H9 (cell line): Measurements from ENCODE around the gene NCEH1. TPM values are rescaled to one million over a fixed set of nuclear protein-coding genes. Genes with fewer than 3 reads are reported as not detected.

Source experiments
- DNase-seq: peaks from one replicate; pipeline ENCODE4 v3.0.0-alpha.2; 2017
- H2AFZ ChIP-seq: one replicate; pipeline ENCODE4 v1.6.1; 2013; ENCODE audit warnings: mild to moderate bottlenecking, low read length, control low read depth, moderate library complexity
- H2AK5ac ChIP-seq: 2 replicates; pipeline ENCODE4 v1.6.1; 2013; ENCODE audit warnings: low read length, control low read depth, mixed read lengths; ENCODE audit not compliant: insufficient read length
- H2BK120ac ChIP-seq: one replicate; pipeline ENCODE4 v1.6.1; 2013; ENCODE audit warnings: low read depth, mild to moderate bottlenecking, low read length, control low read depth, inconsistent platforms; ENCODE audit not compliant: poor library complexity, severe bottlenecking
- H2BK12ac ChIP-seq: 2 replicates; pipeline ENCODE4 v1.6.1; 2013; ENCODE audit warnings: low read length, control low read depth, mixed read lengths, low read depth; ENCODE audit not compliant: insufficient read length
- H2BK15ac ChIP-seq: 2 replicates; pipeline ENCODE4 v1.6.1; 2013; ENCODE audit warnings: low read depth, low read length, control low read depth
- H2BK20ac ChIP-seq: one replicate; pipeline ENCODE4 v1.6.1; 2013; ENCODE audit warnings: low read depth, mild to moderate bottlenecking, low read length, control low read depth, inconsistent platforms; ENCODE audit not compliant: poor library complexity, severe bottlenecking
- H2BK5ac ChIP-seq: 2 replicates; pipeline ENCODE4 v1.6.1; 2013; ENCODE audit warnings: low read length, control low read depth, mixed read lengths; ENCODE audit not compliant: insufficient read length
- H3K14ac ChIP-seq: 2 replicates; pipeline ENCODE4 v1.6.1; 2013; ENCODE audit warnings: low read length, control low read depth; ENCODE audit not compliant: insufficient read depth
- H3K18ac ChIP-seq: 2 replicates; pipeline ENCODE4 v1.6.1; 2013; ENCODE audit warnings: low read depth, mild to moderate bottlenecking, mixed read lengths, low read length, control low read depth; ENCODE audit not compliant: insufficient read length
- H3K23ac ChIP-seq: 2 replicates; pipeline ENCODE4 v1.6.1; 2013; ENCODE audit warnings: low read length, control low read depth, mixed read lengths, low read depth; ENCODE audit not compliant: insufficient read length
- H3K23me2 ChIP-seq: 2 replicates; pipeline ENCODE4 v1.6.1; 2013; ENCODE audit warnings: low read depth, mild to moderate bottlenecking, mixed read lengths, low read length, control low read depth; ENCODE audit not compliant: insufficient read length, poor library complexity, severe bottlenecking
- H3K27ac ChIP-seq: 2 replicates; pipeline ENCODE4 v1.5.1; 2013; ENCODE audit warnings: low read length, control low read depth, mixed read lengths, low read depth; ENCODE audit not compliant: insufficient read length
- H3K27me3 ChIP-seq: 2 replicates; pipeline ENCODE4 v1.6.1; 2013; ENCODE audit warnings: low read length, control low read depth, inconsistent platforms; ENCODE audit not compliant: insufficient read depth
- H3K4ac ChIP-seq: 2 replicates; pipeline ENCODE4 v1.6.1; 2013; ENCODE audit warnings: low read depth, mild to moderate bottlenecking, control low read depth, inconsistent platforms, low read length, moderate library complexity
- H3K4me1 ChIP-seq: 2 replicates; pipeline ENCODE4 v1.6.1; 2013; ENCODE audit warnings: low read length, control low read depth, inconsistent platforms; ENCODE audit not compliant: insufficient read depth
- H3K4me2 ChIP-seq: 2 replicates; pipeline ENCODE4 v1.6.1; 2013; ENCODE audit warnings: low read length, control low read depth, mixed read lengths; ENCODE audit not compliant: insufficient read length, insufficient read depth
- H3K56ac ChIP-seq: 2 replicates; pipeline ENCODE4 v1.6.1; 2013; ENCODE audit warnings: low read depth, mild to moderate bottlenecking, mixed read lengths, low read length, control low read depth; ENCODE audit not compliant: insufficient read length
- H3K79me1 ChIP-seq: 2 replicates; pipeline ENCODE4 v1.6.1; 2013; ENCODE audit warnings: low read depth, mild to moderate bottlenecking, moderate library complexity, low read length, control low read depth, inconsistent platforms; ENCODE audit not compliant: insufficient read depth, poor library complexity, severe bottlenecking
- H3K79me2 ChIP-seq: 2 replicates; pipeline ENCODE4 v1.6.1; 2013; ENCODE audit warnings: low read length, control low read depth, inconsistent platforms; ENCODE audit not compliant: insufficient read depth
- H3K9ac ChIP-seq: 2 replicates; pipeline ENCODE4 v1.6.1; 2013; ENCODE audit warnings: low read length, control low read depth, mixed read lengths; ENCODE audit not compliant: insufficient read length; ENCODE audit errors: extremely low read depth
- H3K9me3 ChIP-seq: one replicate; pipeline ENCODE4 v1.6.1; 2013; ENCODE audit warnings: low read depth, low read length, inconsistent platforms; ENCODE audit not compliant: control insufficient read depth
- H3T11ph ChIP-seq: one replicate; pipeline ENCODE4 v1.6.1; 2013; ENCODE audit warnings: mild to moderate bottlenecking, low read length, control low read depth, inconsistent platforms
- H4K20me1 ChIP-seq: one replicate; pipeline ENCODE4 v1.6.1; 2013; ENCODE audit not compliant: control insufficient read depth, insufficient read length, insufficient read depth
- H4K5ac ChIP-seq: 2 replicates; pipeline ENCODE4 v1.6.1; 2013; ENCODE audit warnings: low read depth, mild to moderate bottlenecking, mixed read lengths, low read length, control low read depth; ENCODE audit not compliant: insufficient read length
- H4K8ac ChIP-seq: replicated peaks from 2 replicates; pipeline ENCODE4 v1.6.1; 2013; ENCODE audit warnings: low read length, control low read depth, mixed read lengths, low read depth; ENCODE audit not compliant: insufficient read length
- H4K91ac ChIP-seq: 2 replicates; pipeline ENCODE4 v1.6.1; 2013; ENCODE audit warnings: low read depth, mild to moderate bottlenecking, moderate library complexity, mixed read lengths, low read length, control low read depth; ENCODE audit not compliant: insufficient read length
- H3K27ac Mint-ChIP-seq, 3 experiments: 2 replicates in 2 of 3; 3 replicates in 1 of 3; pipeline ENCODE4 v1.8.0; 2020 to 2021; ENCODE audit warnings: mixed read lengths in 3 of 3, mild to moderate bottlenecking in 1 of 3, moderate library complexity in 1 of 3
- H3K27me3 Mint-ChIP-seq: 2 replicates; pipeline ENCODE4 v1.8.0; 2021; ENCODE audit warnings: low read depth, mild to moderate bottlenecking, moderate library complexity, mixed read lengths
- H3K36me3 Mint-ChIP-seq, 3 experiments: 2 replicates in 2 of 3; 3 replicates in 1 of 3; pipeline ENCODE4 v1.8.0; 2020 to 2021; ENCODE audit warnings: low read depth in 3 of 3, mixed read lengths in 3 of 3; ENCODE audit not compliant: insufficient read depth in 1 of 3
- H3K4me1 Mint-ChIP-seq, 2 experiments: 2 replicates each; pipeline ENCODE4 v1.8.0; 2020; ENCODE audit warnings: mixed read lengths in 2 of 2
- H3K4me3 Mint-ChIP-seq, 2 experiments: 2 replicates in 1 of 2; 3 replicates in 1 of 2; pipeline ENCODE4 v1.8.0; 2020 to 2021; ENCODE audit warnings: mild to moderate bottlenecking in 2 of 2, mixed read lengths in 2 of 2, moderate library complexity in 1 of 2
- H3K9me3 Mint-ChIP-seq, 2 experiments: 2 replicates in 1 of 2; 3 replicates in 1 of 2; pipeline ENCODE4 v1.8.0; 2020; ENCODE audit warnings: mild to moderate bottlenecking in 2 of 2, mixed read lengths in 2 of 2, moderate library complexity in 1 of 2
- WGBS: extraction: QIAGEN DNeasy Blood & Tissue Kit; methylation state at CpG from one replicate; pipeline ENCODE4 v1.1.7; 2013; ENCODE audit warnings: missing lambda C conversion rate, low lambda C conversion rate, mixed read lengths; ENCODE audit not compliant: insufficient read length; ENCODE audit errors: extremely low coverage; 5-methylcytosine and 5-hydroxymethylcytosine counted together
- total RNA-seq: library from RNA; stranded (reverse); gene quantifications from 2 replicates; pipeline ENCODE4 v1.2.1, GENCODE V29; 2021
- TF ChIP-seq, protein P1 (sequence below): fragments of 200-600 bp; sonication (generic); conservative IDR thresholded peaks from 3 replicates; pipeline ENCODE4 v1.8.0; 2021; ENCODE audit warnings: antibody characterized with exemption, mild to moderate bottlenecking

The NCEH1 gene
- total RNA-seq, 1 experiment from 2014 or later = 2.3 TPM

DNA sequence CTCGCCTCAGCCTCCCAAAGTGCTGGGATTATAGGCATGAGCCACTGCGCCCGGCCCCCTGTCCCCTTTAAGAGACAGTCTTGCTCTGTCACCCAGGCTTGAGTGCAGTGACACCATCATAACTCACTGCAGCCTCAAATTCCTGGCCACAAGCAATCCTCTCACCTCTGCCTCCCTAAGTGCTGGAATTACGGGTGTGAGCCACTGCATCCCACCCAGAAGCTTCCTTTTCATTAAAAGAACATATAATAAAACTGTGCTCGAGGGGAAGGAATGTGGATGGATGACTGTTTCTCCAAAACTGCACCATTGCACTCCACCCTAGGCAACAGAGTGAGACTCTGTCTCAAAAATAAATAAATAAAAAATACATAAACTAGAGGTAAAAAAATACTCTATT lies 70.1 kb downstream of the NCEH1 start:
- no peaks in the 10 kb centered on the region for H3K4me1 Mint-ChIP-seq

More for the DNA sequence above, 70.1 kb downstream of the NCEH1 start:
- no peak overlapping the region for H3K4me2 ChIP-seq
- no peak overlapping the region for H3K4me3 Mint-ChIP-seq
- no peaks in the 10 kb centered on the region for H3K79me1 ChIP-seq
- H2BK12ac ChIP-seq = no peak overlapping the region
- H2BK20ac ChIP-seq = no peak overlapping the region
- H3K27me3 ChIP-seq = no peaks in the 10 kb centered on the region
- H4K8ac ChIP-seq = no peak overlapping the region
- H3T11ph ChIP-seq = no peak overlapping the region
- no peak overlapping the region for H2AFZ ChIP-seq
- no peaks in the 10 kb centered on the region for H3K79me2 ChIP-seq
- no peaks in the 10 kb centered on the region for H3K9me3 ChIP-seq
- no peaks in the 10 kb centered on the region for H3K23me2 ChIP-seq
- no peak overlapping the region for H2AK5ac ChIP-seq
- no peak overlapping the region for H4K91ac ChIP-seq
- no peaks in the 10 kb centered on the region for H3K9me3 Mint-ChIP-seq
- H2BK120ac ChIP-seq = no peak overlapping the region
- no peak overlapping the region for H2BK15ac ChIP-seq
- H3K18ac ChIP-seq = no peak overlapping the region
- H3K9ac ChIP-seq = no peak overlapping the region
- peaks cover 0 to 2% (median 1%) of the 10 kb centered on the region in 3 experiments; a peak in 3 of 7 replicates for H3K36me3 Mint-ChIP-seq
- H3K4me1 ChIP-seq = no peaks in the 10 kb centered on the region
- H3K27ac Mint-ChIP-seq = no peak overlapping the region
- no peak overlapping the region for H2BK5ac ChIP-seq
- no peak overlapping the region for H4K5ac ChIP-seq
- no peaks in the 10 kb centered on the region for H3K27me3 Mint-ChIP-seq
- H4K20me1 ChIP-seq = no peaks in the 10 kb centered on the region
- no CpG with 5 or more reads among the region's 5 CpGs for WGBS
- H3K23ac ChIP-seq = no peak overlapping the region
- no peak overlapping the region for H3K14ac ChIP-seq
- H3K4ac ChIP-seq = no peak overlapping the region
- no peak overlapping the region for H3K56ac ChIP-seq
- no peak overlapping the region for H3K27ac ChIP-seq
- TF ChIP-seq, protein P1, sequence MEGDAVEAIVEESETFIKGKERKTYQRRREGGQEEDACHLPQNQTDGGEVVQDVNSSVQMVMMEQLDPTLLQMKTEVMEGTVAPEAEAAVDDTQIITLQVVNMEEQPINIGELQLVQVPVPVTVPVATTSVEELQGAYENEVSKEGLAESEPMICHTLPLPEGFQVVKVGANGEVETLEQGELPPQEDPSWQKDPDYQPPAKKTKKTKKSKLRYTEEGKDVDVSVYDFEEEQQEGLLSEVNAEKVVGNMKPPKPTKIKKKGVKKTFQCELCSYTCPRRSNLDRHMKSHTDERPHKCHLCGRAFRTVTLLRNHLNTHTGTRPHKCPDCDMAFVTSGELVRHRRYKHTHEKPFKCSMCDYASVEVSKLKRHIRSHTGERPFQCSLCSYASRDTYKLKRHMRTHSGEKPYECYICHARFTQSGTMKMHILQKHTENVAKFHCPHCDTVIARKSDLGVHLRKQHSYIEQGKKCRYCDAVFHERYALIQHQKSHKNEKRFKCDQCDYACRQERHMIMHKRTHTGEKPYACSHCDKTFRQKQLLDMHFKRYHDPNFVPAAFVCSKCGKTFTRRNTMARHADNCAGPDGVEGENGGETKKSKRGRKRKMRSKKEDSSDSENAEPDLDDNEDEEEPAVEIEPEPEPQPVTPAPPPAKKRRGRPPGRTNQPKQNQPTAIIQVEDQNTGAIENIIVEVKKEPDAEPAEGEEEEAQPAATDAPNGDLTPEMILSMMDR = no peak
- DNase-seq = no peak
